GM12873 (cell line): Measurements from ENCODE around the gene FMC1.

Experiments used
- TF ChIP-seq, protein P1 (sequence below): IDR thresholded peaks from 2 replicates; pipeline ENCODE4 v1.5.1; 2012; ENCODE audit warnings: low read depth, mild to moderate bottlenecking, moderate library complexity, low read length, control low read depth; ENCODE audit not compliant: insufficient read depth; ENCODE audit errors: missing control alignments

The FMC1 gene

DNA sequence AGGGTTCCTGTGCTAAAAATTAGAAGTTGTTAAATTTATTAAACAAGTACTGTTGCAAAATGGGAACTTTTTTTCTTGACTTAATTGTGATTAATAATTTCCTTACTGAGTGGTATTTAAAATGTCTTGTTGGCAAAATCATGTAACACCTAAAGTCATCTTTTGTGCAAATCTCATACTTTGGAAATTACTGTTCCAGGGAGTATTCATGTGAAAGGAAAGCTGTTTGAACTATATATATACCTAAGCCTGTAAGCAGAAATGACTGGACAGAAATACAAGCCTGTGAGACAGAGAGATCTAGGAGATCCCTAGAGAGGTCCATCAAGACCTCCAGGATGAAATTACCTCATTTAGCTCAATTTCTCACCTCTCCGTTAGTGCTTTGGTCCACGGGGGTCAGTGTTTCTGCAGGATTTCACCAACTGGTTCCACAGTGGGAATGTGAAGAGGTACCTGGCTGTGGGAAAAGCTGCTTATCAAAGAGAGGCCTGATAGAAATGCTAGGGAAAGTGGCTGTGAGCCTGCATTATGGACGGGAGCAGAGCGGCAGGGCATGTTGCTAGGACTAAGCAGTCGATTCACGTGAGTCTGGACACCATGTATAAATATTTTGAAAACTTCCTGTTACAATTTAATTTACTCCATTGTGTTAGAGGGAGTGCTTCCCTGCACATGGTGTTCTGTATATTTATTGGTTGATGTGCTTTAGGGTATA, 26.5 kb downstream of the FMC1 start:
- TF ChIP-seq, protein P1, sequence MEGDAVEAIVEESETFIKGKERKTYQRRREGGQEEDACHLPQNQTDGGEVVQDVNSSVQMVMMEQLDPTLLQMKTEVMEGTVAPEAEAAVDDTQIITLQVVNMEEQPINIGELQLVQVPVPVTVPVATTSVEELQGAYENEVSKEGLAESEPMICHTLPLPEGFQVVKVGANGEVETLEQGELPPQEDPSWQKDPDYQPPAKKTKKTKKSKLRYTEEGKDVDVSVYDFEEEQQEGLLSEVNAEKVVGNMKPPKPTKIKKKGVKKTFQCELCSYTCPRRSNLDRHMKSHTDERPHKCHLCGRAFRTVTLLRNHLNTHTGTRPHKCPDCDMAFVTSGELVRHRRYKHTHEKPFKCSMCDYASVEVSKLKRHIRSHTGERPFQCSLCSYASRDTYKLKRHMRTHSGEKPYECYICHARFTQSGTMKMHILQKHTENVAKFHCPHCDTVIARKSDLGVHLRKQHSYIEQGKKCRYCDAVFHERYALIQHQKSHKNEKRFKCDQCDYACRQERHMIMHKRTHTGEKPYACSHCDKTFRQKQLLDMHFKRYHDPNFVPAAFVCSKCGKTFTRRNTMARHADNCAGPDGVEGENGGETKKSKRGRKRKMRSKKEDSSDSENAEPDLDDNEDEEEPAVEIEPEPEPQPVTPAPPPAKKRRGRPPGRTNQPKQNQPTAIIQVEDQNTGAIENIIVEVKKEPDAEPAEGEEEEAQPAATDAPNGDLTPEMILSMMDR: no peak

DNA sequence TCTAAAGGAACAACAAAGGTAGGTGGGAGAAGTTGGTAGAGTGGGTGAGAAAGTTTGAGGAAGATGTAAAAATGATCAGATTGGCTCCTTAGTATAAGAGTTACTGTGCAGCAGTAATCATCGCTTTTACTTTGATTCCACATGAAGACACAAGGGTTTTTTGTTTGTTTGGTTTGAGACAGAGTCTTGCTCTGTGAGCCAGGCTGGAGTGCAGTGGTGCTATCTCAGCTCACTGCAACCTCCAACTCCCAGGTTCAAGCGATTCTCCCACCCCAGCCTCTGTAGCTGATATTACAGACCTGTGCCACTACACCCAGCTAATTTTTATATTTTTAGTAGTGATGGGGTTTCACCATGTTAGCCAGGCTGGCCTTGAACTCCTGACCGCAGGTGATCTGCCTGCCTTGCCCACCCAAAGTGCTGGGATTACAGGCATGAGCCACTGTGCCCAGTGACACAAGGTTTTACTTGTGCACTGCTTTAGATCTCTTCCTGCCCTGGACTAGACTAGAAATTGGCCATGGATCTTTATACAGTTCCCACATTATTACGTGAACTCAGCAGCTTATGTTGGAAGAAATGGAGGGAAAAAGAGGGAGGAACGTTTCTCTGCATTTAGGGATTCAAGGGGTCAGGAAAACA, 29.3 kb downstream of the FMC1 start:
- TF ChIP-seq, protein P1: no peak

DNA sequence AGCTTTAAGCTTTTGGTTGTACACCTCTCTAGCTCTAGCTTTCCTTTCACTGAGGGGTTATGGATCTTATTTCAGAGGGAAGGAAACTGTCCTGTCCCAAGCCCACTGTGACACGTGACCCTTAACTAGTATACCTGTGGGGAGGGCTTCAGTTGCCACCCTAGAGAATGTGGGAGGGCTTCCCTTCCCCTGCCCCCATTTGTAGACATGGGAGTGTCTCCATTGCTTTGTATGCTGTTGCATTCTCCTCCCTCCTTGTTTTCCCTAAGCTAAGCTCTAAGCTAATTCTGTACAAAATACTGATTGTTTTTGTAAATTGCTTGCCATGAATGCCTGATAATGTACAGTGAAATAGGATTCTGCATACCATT, 29.8 kb downstream of the FMC1 start:
- TF ChIP-seq, protein P1: no peak

DNA sequence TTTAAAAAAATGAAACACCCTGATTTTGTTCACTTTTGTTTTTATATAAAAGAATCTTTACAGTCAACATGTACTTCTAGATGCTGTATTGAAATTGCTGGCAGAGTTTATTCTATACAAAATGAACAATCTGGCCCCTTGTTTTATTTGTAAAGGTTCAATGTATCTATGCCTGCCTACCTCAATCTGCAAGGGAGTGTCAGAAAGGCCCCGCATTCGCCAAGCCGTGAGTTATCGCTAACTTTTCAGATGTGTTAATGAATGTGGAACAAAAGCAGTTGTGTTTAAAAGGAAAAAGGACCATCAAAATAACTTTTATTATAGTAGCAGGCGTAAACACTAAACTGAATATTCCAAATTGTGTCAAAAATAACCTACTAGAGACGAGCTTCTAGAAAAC, 33.1 kb downstream of the FMC1 start:
- TF ChIP-seq, protein P1: no peak

DNA sequence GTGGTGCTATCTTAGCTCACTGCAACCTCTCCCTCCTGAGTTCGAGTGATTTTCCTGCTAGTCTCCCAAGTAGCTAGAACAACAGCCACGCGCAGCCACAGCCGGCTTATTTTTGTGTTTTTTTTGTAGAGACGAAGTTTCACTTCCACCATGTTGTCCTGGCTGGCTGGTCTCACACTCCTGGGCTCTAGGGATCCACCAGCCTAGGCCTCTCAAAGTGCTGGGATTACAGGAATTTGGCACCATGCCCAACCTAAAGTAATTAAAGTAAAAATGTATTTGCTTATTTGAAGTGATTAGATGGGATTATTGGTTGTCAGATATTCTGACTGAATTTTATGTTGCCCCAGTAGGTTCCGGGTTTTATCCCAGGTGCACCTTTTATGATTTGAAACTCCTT, 41.3 kb downstream of the FMC1 start:
- TF ChIP-seq, protein P1: no peak

DNA sequence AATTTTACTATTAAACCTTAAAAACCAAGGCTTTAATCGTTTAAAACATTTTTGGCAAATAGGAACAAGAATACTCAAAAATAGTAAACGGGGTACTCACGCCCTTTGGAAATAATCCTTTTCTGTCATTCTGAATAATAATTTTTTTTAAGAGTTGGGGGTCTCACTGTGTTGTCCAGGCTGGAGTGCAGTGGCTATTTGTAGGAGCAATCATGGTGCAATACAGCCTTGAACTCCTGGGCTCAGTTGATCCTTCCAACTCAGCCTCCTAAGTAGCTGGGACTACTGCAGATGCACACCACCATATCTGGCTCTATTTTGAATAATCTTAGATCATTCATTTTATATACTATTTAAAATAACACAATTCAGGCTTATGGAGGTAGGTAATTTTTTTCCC, 43.5 kb downstream of the FMC1 start:
- TF ChIP-seq, protein P1: no peak

DNA sequence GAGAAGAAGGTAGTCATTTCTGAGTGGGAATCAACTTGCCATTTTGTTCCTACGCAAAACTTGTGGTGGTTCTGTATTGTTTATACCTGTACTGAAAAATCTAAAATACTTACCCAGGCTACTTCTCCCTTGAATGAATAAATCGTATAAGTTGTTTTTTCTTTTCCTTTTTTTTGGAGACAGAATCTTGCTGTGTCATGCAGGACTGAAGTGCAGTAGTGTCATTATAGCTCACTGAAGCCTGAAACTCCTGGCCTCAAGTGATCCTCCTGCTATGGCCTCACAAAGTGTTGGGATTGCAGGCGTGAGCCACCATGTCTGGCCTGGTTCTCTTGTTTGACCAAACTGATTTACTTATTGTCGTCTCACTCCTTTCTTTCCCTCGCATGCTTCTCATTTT, 46.5 kb downstream of the FMC1 start:
- TF ChIP-seq, protein P1: no peak
